ENCODE data around the gene SLC44A5.
"Not testable (repeated sequence)": the region's sequence is repeated elsewhere in the genome, so short reads cannot be mapped to it uniquely, and the experiment has no call there.

Gene SLC44A5

GRCh38 chr1:75449998-75450397, 160.9 kb downstream of the SLC44A5 start:
- DNase-seq (ENCODE audit: low spot score) = no peak

DNA sequence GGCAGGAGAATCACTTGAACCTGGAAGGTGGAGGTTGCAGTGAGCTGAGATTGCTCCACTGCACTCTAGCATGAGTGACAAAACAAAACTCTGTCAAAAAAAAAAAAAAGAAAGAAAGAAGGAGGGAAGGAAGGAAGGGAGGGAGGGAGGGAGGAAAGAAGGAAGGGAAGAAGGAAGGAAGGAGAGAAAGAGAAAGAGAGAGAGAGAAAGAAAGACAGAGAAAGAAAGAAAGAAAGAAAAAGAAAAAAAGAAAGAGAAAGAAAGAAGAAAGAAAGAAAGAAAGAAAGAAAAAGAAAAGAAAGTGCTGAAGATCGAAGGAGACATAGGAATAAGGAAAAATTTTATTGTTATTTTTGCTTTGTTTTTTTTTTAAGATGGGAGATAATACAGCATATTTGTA, 166.7 kb downstream of the SLC44A5 start:
- no peak for DNase-seq (ENCODE audit: low spot score)

DNA sequence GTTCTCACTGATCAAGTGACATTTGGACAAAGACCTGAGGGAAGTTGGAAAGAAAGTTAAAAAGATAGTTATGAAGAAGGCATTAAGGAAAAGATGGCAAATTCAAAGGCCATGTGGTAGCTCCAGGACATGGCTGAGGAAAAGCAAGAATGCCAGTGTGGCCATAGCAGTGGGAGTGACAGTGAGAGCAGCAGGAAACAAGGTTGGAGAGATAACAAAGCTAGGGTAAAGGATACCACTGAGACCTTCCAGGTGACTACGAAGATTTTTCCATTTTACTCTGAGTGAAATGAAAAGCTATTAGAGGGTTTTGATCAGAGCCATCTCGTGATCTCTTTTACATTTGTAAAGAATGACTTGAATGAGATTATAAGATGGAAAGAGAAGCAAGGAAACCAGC, 170.6 kb downstream of the SLC44A5 start:
- no peak for DNase-seq (ENCODE audit: low spot score)

DNA sequence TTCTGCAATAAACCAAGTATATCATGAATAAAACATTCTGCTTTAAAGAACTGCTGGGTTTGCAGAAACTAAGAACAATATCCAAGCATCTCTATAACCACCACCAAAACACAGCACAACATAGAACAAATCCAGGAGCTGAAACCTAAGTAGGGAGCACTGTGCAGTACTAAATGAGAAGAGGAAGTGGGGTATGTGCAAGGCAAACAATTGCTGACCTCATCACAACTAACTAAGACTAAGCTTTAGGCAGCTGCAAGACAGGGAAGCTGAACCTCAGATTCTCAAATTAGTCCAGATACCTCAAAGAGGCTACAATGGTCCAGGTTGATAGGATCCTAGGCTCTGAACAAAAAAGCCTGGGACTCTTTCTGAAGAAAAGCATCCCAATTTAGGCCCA, 172.6 kb downstream of the SLC44A5 start:
- no peak for DNase-seq (ENCODE audit: low spot score)

- no peak for DNase-seq (ENCODE audit: low spot score)
Observed at GRCh38 chr1:75431843-75432242, 179.1 kb downstream of the SLC44A5 start.

- no peak for DNase-seq (ENCODE audit: low spot score)
Observed at GRCh38 chr1:75430526-75430925, 180.4 kb downstream of the SLC44A5 start.

DNA sequence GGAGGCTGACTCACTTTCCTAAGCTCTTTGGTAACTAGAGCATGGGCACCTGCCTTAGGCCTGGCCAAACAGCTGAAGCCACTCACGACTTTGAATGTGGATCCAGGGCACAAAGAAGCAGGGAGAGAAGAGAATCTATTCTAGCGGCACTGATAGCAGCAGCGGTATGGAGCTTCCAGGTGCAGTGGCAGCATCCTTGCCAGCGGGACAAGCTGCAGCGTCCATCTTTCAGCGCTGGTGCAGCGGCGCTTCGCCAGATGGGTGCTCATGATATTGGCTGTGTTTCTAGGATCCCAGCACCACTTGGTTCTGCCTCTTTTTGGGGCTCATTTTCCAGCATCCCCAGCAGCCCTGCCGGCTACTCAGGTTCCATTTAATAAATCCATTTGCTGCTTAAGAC, 184.2 kb downstream of the SLC44A5 start:
- DNase-seq (ENCODE audit: low spot score) = no peak

- no peak for DNase-seq (ENCODE audit: low spot score)
Observed at GRCh38 chr1:75425001-75425650, 185.8 kb downstream of the SLC44A5 start.

GRCh38 chr1:75423616-75424015, 187.3 kb downstream of the SLC44A5 start:
- DNase-seq (ENCODE audit: low spot score) = no peak

- DNase-seq (ENCODE audit: low spot score) = no peak
Observed at GRCh38 chr1:75423136-75423535, 187.8 kb downstream of the SLC44A5 start.

DNA sequence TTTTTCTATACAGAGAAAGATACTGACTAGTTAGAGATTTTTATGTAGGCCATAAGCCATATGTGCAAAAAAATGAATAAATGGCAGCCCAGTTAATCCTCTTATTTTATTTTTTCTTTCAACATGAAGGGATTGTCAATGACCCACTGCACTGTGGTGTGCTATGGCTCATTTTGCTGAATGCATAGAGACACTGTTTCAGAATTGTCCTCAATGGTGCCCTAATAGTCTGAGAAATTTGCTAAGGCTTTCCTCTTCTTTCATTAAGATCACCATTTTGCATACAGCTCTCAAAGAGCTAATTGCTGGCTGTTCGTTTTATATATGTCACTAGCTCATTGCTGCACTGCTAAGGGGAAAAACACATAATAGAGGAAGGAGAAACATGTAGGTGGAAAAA, 189.5 kb downstream of the SLC44A5 start:
- DNase-seq (ENCODE audit: low spot score) = no peak

- no peak for DNase-seq (ENCODE audit: low spot score)
Observed at GRCh38 chr1:75415187-75415586, 195.7 kb downstream of the SLC44A5 start.

- DNase-seq (ENCODE audit: low spot score) = no peak
Observed at GRCh38 chr1:75412616-75413015, 198.3 kb downstream of the SLC44A5 start.

DNA sequence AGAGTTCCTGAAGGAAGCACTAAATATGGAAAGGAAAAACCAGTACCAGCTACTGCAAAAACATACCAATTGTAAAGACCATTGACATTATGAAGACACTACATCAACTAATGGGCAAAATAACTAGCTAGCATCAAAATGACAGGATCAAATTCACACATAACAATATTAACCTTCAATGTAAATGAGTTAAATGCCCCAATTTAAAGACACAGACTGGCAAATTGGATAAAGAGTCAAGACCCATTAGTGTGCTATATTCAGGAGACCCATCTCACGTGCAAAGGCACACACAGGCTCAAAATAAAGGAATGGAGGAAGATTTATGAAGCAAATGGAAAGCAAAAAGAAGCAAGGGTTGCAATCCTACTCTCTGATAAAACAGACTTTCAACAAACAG, 206.2 kb downstream of the SLC44A5 start:
- not testable (repeated sequence) for DNase-seq (ENCODE audit: low spot score)

DNA sequence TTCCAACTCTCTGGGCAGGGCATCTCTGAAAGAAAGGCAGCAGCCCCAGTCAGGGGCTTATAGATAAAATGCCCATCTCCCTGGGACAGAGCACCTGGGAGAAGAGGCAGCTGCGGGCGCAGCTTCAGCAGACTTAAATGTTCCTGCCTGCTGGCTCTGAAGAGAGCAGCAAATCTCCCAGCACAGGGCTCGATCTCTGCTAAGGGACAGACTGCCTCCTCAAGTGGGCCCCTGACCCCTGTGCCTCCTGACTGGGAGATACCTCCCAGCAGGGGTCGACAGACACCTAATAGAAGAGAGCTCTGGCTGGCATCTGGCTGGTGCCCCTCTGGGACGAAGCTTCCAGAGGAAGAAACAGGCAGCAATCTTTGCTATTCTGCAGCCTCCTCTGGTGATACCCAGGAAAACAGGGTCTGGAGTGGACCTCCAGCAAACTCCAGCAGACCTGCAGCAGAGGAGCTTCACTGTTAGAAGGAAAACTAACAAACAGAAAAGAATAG, 207.7 kb downstream of the SLC44A5 start:
- not testable (repeated sequence) for DNase-seq (ENCODE audit: low spot score)

DNA sequence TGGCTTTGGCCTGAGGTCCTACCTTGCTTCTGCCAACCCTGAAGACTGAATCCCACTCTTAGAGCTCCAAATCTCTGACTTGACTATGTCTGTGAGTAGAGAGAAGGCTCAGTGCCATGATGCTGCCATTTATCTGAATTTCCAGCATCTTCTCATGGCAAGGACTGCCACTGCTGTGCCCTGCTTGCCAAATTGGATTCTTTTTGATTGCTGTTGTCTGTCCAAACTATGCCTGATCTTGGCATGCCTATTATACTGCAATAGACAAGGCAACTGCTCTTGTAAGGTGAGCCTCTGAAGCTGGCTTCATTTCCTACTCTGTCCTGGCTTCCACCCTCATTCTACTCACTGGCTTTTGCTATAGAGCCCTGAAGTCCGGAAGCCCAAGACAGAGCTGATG, 210.2 kb downstream of the SLC44A5 start:
- no peak for DNase-seq (ENCODE audit: low spot score)

GRCh38 chr1:75396745-75397144, 214.2 kb downstream of the SLC44A5 start:
- no peak for DNase-seq (ENCODE audit: low spot score)

GRCh38 chr1:75396260-75396659, 214.7 kb downstream of the SLC44A5 start:
- no peak for DNase-seq (ENCODE audit: low spot score)

- DNase-seq (ENCODE audit: low spot score) = no peak
Observed at GRCh38 chr1:75394386-75395139, 216.4 kb downstream of the SLC44A5 start.

DNA sequence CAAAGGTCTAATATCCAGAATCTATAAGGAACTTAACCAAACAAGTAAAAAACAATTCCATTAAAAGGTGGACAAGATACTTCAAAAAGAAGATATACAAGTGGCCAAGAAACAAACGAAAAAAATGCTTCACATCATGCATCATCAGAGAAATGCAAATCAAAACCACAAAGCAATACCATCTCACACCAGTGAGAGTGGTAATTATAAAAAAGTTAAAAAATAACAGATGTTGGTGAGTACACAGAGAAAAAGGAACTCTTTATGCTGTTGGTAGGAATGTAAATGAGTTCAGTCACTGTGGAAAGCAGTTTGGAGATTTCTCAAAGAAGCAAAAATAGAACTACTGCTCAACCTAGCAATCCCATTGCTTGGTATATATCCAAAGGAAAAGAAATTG, 218.6 kb downstream of the SLC44A5 start:
- DNase-seq (ENCODE audit: low spot score) = no peak

DNA sequence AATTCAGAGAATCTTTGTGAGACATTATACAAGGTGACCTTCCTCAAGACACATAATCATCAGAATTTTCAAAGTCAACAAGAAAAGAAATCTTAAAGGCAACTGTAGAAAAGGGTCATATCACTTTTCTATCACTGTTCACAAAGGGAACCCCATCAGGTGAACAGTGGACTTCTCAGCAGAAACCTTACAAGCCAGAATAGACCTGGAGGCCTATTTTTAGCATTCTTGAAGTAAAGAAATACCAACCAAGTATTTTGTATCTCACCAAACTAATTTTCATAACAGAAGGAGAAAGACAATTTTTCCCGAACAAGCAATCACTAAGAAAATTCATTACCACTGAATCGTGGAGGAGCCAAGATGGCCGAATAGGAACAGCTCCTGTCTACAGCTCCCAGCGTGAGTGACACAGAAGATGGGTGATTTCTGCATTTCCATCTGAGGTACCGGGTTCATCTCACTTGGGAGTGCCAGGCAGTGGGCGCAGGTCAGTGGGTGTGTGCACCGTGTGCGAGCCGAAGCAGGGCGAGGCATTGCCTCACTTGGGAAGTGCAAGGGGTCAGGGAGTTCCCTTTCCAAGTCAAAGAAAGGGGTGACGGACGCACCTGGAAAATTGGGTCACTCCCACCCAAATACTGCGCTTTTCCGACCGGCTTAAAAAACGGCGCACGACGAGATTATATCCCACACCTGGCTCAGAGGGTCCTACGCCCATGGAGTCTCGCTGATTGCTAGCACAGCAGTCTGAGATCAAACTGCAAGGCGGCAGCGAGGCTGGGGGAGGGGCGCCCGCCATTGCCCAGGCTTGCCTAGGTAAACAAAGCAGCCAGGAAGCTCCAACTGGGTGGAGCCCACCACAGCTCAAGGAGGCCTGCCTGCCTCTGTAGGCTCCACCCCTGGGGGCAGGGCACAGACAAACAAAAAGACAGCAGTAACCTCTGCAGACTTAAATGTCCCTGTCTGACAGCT, 235.2 kb downstream of the SLC44A5 start:
- DNase-seq (ENCODE audit: low spot score) = not testable (repeated sequence)

GRCh38 chr1:75373542-75374159, 237.3 kb downstream of the SLC44A5 start:
- DNase-seq (ENCODE audit: low spot score) = no peak
